Brain microvascular endothelial cell (primary cell): ENCODE data around the gene LRRC8D.

Experiments
- DNase-seq: peaks from one replicate; pipeline ENCODE4 v3.0.0-alpha.2; 2020
- H3K27ac ChIP-seq: fragments of 250-450 bp; sonication (Bioruptor Pico); 2 replicates; pipeline ENCODE4 v1.5.1; 2020; ENCODE audit warnings: mild to moderate bottlenecking, moderate library complexity
- H3K27me3 ChIP-seq: fragments of 250-450 bp; sonication (Bioruptor Pico); replicated peaks from 2 replicates; pipeline ENCODE4 v1.5.1; 2020; ENCODE audit warnings: mild to moderate bottlenecking
- H3K36me3 ChIP-seq: fragments of 250-450 bp; sonication (Bioruptor Pico); replicated peaks from 2 replicates; pipeline ENCODE4 v1.5.1; 2020; ENCODE audit warnings: mild to moderate bottlenecking
- H3K4me3 ChIP-seq: 2 replicates; pipeline ENCODE4 v1.5.1; 2011; ENCODE audit warnings: low read depth, mild to moderate bottlenecking, control low read depth, low read length, moderate library complexity
- CTCF ChIP-seq: IDR thresholded peaks from 2 replicates; pipeline ENCODE4 v1.5.1; 2011; ENCODE audit warnings: low read depth, mild to moderate bottlenecking, moderate library complexity, low read length, control low read depth, inconsistent platforms; ENCODE audit errors: missing control alignments
- in situ Hi-C: cut with HindIII; loops from 2 replicates; pipeline ENCODE4 v1.10.0; 2017; ENCODE audit warnings: low sequenced_read_pairs, low pct_ligation_motif_present

The LRRC8D gene

DNA sequence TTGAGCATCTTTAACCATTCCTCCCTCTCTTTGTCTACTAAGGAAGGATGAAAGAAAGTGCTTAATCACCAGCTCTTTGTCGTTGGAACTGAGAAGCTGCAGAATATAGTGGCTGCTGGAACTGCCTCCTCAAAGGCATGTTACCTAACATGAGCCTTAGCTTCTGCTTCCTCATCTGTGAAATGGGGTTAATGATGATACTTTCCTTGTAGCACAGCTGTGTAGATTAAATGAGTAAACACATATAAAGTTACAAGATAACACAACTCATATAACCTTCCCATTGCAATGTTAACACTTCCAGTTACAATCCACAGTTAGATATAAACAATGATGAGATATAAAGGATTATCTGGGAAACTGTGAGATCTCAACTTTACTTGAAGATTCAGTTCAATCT, 125.7 kb downstream of the LRRC8D start:
- no peak overlapping the region for H3K27ac ChIP-seq
- no peaks in the 10 kb centered on the region for H3K27me3 ChIP-seq
- TF ChIP-seq CTCF, result no peak
- in situ Hi-C loops, result no loop called here
- no peak for DNase-seq
- H3K36me3 ChIP-seq, result no peaks in the 10 kb centered on the region
- no peak overlapping the region for H3K4me3 ChIP-seq

GRCh38 chr1:89948722-89949345, 128.0 kb downstream of the LRRC8D start:
- in situ Hi-C loops, result no loop called here
- Histone ChIP-seq H3K4me3 (no peak overlapping the region), H3K27me3 (no peaks in the 10 kb centered on the region), H3K36me3 (no peaks in the 10 kb centered on the region), H3K27ac (no peak overlapping the region)
- DNase-seq, result no peak
- no peak for TF ChIP-seq CTCF

- TF ChIP-seq CTCF, result no peak
- DNase-seq, result no peak
- H3K36me3 ChIP-seq, result no peaks in the 10 kb centered on the region
- no peak overlapping the region for H3K27ac ChIP-seq
- in situ Hi-C loops, result no loop called here
- H3K27me3 ChIP-seq, result no peaks in the 10 kb centered on the region
- H3K4me3 ChIP-seq, result no peak overlapping the region
Measured at GRCh38 chr1:89949991-89950624, 129.3 kb downstream of the LRRC8D start.

GRCh38 chr1:89950703-89951102, 129.9 kb downstream of the LRRC8D start:
- in situ Hi-C loops, result no loop called here

GRCh38 chr1:89951766-89952604, 131.2 kb downstream of the LRRC8D start:
- H3K27me3 ChIP-seq, result no peaks in the 10 kb centered on the region
- no peak for DNase-seq
- peak overlapping the region; percentile 85 for H3K27ac ChIP-seq
- in situ Hi-C loops, result no loop called here
- no peak for TF ChIP-seq CTCF
- no peaks in the 10 kb centered on the region for H3K36me3 ChIP-seq
- no peak overlapping the region for H3K4me3 ChIP-seq

More at GRCh38 chr1:89950703-89951102, 129.9 kb downstream of the LRRC8D start:
- no peak overlapping the region for H3K4me3 ChIP-seq
- no peaks in the 10 kb centered on the region for H3K27me3 ChIP-seq
- H3K27ac ChIP-seq, result no peak overlapping the region
- no peaks in the 10 kb centered on the region for H3K36me3 ChIP-seq
- DNase-seq, result no peak
- no peak for TF ChIP-seq CTCF
